Astrocyte of the spinal cord (primary cell): Measurements from ENCODE around the gene DSCAML1.

Experiments used
- DNase-seq: peaks from one replicate; pipeline ENCODE4 v3.0.0; 2011; ENCODE audit warnings: low read depth, low spot score
- H3K4me3 ChIP-seq: 2 replicates; pipeline ENCODE4 v1.5.1; 2011; ENCODE audit warnings: low read depth, mild to moderate bottlenecking, low read length, moderate library complexity
- CTCF ChIP-seq: IDR thresholded peaks from 2 replicates; pipeline ENCODE4 v1.5.1; 2012; ENCODE audit warnings: low read depth, mild to moderate bottlenecking, low read length, inconsistent platforms
- in situ Hi-C: cut with HindIII; loops from 2 replicates; pipeline ENCODE4 v1.10.0; 2017; ENCODE audit warnings: low sequenced_read_pairs

Gene DSCAML1

GRCh38 chr11:117633186-117633754 is 163.7 kb downstream of the DSCAML1 start:
- in situ Hi-C loops, result no loop called here
- H3K4me3 ChIP-seq, result no peak overlapping the region
- TF ChIP-seq CTCF, result no peak
- DNase-seq, result no peak

- in situ Hi-C loops, result no loop called here
- no peak for DNase-seq
- no peak for TF ChIP-seq CTCF
- H3K4me3 ChIP-seq, result no peak overlapping the region
Measured at GRCh38 chr11:117632306-117632705, 164.7 kb downstream of the DSCAML1 start.

GRCh38 chr11:117631336-117632140 is 165.5 kb downstream of the DSCAML1 start:
- no peak overlapping the region for H3K4me3 ChIP-seq
- in situ Hi-C loops, result no loop called here
- DNase-seq, result no peak
- TF ChIP-seq CTCF, result no peak

GRCh38 chr11:117629891-117630538 is 167.0 kb downstream of the DSCAML1 start:
- no peak for TF ChIP-seq CTCF
- no peak overlapping the region for H3K4me3 ChIP-seq
- no peak for DNase-seq
- in situ Hi-C loops, result no loop called here

GRCh38 chr11:117629146-117629545 is 167.9 kb downstream of the DSCAML1 start:
- no peak for DNase-seq
- in situ Hi-C loops, result no loop called here
- no peak overlapping the region for H3K4me3 ChIP-seq
- TF ChIP-seq CTCF, result no peak

GRCh38 chr11:117627259-117627658 is 169.8 kb downstream of the DSCAML1 start:
- H3K4me3 ChIP-seq, result no peak overlapping the region
- no peak for DNase-seq
- TF ChIP-seq CTCF, result no peak
- in situ Hi-C loops, result no loop called here
